AG04450 (cell line): ENCODE data around the gene NRDC. TPM values are rescaled to one million over a fixed set of nuclear protein-coding genes. Genes with fewer than 3 reads are reported as not detected.

Source experiments
- CTCF ChIA-PET: fragments of 300-600, 350-600 bp; formaldehyde crosslinking; extraction: SDS; loops from one replicate; lab custom pipeline; 2022; ENCODE audit warnings: antibody characterized with exemption, inconsistent platforms; lab: Charles Lee
- POLR2A ChIA-PET: fragments of 350-600 bp; formaldehyde crosslinking; extraction: SDS; loops from one replicate; lab custom pipeline; 2021; ENCODE audit warnings: antibody characterized with exemption, inconsistent platforms; lab: Yijun Ruan, JAX
- DNase-seq: peaks from one replicate; pipeline ENCODE4 v3.0.0-alpha.2; 2011; ENCODE audit warnings: low read depth, low spot score
- H3K27ac ChIP-seq: one replicate; pipeline ENCODE4 v1.5.1; 2012; ENCODE audit warnings: low read depth, low read length, control low read depth
- H3K27me3 ChIP-seq: one replicate; pipeline ENCODE4 v1.6.0; 2012; ENCODE audit warnings: low read length; ENCODE audit not compliant: control insufficient read depth, insufficient read depth
- H3K4me3 ChIP-seq: 2 replicates; pipeline ENCODE4 v1.5.1; 2011; ENCODE audit warnings: mild to moderate bottlenecking, low read depth, low read length, control low read depth
- H3K9me3 ChIP-seq: 2 replicates; pipeline ENCODE4 v1.5.1; 2012; ENCODE audit warnings: low read length; ENCODE audit not compliant: control insufficient read depth, insufficient read depth
- polyA plus RNA-seq: library from polyadenylated mRNA; depleted of rRNA; stranded (reverse); fragments of >200 nt; gene quantifications from 2 replicates; pipeline ENCODE4 v1.2.3, GENCODE V29; 2011
- TF ChIP-seq, protein P1 (sequence below): IDR thresholded peaks from 2 replicates; pipeline ENCODE4 v1.5.1; 2011; ENCODE audit warnings: low read depth, low read length, control low read depth, inconsistent platforms

NRDC gene
- polyA plus RNA-seq, 1 experiment: 172 TPM

DNA sequence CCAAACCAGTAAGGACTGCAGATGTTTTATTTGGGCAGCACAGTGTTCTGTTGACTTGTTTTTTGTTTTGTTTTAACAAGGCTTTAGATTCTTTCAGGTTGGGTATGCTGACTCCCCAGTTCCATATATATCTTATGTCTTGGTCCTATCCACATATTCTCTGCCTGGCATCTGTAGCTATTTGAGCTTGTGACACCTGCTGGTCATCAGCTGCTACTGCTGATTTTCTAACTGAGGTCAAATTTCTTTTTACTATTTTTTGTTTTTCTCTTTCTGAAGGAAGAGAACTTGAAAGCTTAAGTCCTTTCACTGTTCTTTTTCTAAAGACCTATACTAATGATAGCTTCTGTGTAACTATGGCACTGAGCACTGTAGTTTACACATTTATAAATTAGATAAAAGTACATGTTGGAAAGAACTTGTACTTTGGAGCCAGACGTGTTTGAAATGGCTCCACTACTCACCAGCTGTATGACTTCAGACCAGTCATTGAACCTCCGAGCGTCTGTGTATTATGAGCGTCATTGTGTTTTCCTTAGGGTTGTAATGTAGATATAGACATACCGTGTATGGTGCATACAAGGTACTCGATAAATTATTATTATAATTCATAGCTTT is 109.4 kb downstream of the NRDC start:
- H3K4me3 ChIP-seq: no peak overlapping the region
- H3K9me3 ChIP-seq: no peaks in the 10 kb centered on the region
- CTCF ChIA-PET: interaction anchor here (0.6 to 3.7 kb wide), 57 partner anchors 8 to 417 kb away, joined by 3 to 55 read pairs (median 4); partner anchors contain the start of gene EPS15
- DNase-seq: peak; percentile 34
- TF ChIP-seq, protein P1, sequence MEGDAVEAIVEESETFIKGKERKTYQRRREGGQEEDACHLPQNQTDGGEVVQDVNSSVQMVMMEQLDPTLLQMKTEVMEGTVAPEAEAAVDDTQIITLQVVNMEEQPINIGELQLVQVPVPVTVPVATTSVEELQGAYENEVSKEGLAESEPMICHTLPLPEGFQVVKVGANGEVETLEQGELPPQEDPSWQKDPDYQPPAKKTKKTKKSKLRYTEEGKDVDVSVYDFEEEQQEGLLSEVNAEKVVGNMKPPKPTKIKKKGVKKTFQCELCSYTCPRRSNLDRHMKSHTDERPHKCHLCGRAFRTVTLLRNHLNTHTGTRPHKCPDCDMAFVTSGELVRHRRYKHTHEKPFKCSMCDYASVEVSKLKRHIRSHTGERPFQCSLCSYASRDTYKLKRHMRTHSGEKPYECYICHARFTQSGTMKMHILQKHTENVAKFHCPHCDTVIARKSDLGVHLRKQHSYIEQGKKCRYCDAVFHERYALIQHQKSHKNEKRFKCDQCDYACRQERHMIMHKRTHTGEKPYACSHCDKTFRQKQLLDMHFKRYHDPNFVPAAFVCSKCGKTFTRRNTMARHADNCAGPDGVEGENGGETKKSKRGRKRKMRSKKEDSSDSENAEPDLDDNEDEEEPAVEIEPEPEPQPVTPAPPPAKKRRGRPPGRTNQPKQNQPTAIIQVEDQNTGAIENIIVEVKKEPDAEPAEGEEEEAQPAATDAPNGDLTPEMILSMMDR: peak; percentile 91
- H3K27me3 ChIP-seq: no peaks in the 10 kb centered on the region
- H3K27ac ChIP-seq: no peak overlapping the region
- POLR2A ChIA-PET: no interaction called here

DNA sequence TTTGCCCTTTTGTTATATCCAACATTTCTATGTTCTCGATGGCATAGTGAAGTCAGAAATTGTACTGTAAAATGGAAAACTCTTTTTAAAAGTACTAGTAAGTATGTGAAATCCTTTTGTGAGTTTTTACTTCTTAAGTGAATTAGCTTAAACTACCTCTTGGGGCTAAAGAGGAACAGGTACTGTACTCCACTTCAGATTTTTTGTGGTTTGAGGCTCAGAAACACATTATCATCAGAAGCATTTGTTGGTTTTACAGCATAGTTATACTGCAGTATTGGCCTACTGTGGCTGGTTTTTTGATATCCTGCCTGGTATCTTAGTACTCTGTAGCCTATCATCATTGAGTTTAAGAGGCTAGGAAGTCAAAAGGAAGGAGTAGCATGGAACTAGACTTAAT is 117.2 kb downstream of the NRDC start:
- POLR2A ChIA-PET: no interaction called here
- no peak overlapping the region for H3K27ac ChIP-seq

GRCh38 chr1:51760872-51761271 is 117.7 kb downstream of the NRDC start:
- no peaks in the 10 kb centered on the region for H3K27me3 ChIP-seq
- TF ChIP-seq, protein P1: no peak
- DNase-seq: no peak

More for the DNA sequence above, 117.2 kb downstream of the NRDC start:
- H3K27me3 ChIP-seq: no peaks in the 10 kb centered on the region
- no peaks in the 10 kb centered on the region for H3K9me3 ChIP-seq
- no peak for DNase-seq
- TF ChIP-seq, protein P1: no peak
- CTCF ChIA-PET: interaction anchor here (0.6 to 1.9 kb wide), 2 partner anchors 8 to 134 kb away, joined by 4 to 21 read pairs; no protein-coding TSS in a partner anchor
- no peak overlapping the region for H3K4me3 ChIP-seq

GRCh38 chr1:51758310-51758709 is 120.2 kb downstream of the NRDC start:
- ChIA-PET POLR2A (no interaction called here), CTCF (interaction anchor here (0.7 kb wide), 1 partner anchor 10 kb away, joined by 4 read pairs; no protein-coding TSS in a partner anchor)
- DNase-seq: no peak
- no peaks in the 10 kb centered on the region for H3K27me3 ChIP-seq
- no peaks in the 10 kb centered on the region for H3K9me3 ChIP-seq
- no peak overlapping the region for H3K4me3 ChIP-seq
- no peak overlapping the region for H3K27ac ChIP-seq
- TF ChIP-seq, protein P1: no peak

More at GRCh38 chr1:51760872-51761271, 117.7 kb downstream of the NRDC start:
- CTCF ChIA-PET: interaction anchor here (1.9 kb wide), 1 partner anchor 8 kb away, joined by 21 read pairs; no protein-coding TSS in a partner anchor
- Histone ChIP-seq H3K4me3 (no peak overlapping the region), H3K27ac (no peak overlapping the region), H3K9me3 (no peaks in the 10 kb centered on the region)
- POLR2A ChIA-PET: no interaction called here

- no peaks in the 10 kb centered on the region for H3K9me3 ChIP-seq
- POLR2A ChIA-PET: no interaction called here
- no peak overlapping the region for H3K27ac ChIP-seq
- H3K27me3 ChIP-seq: no peaks in the 10 kb centered on the region
- no peak for DNase-seq
- no peak overlapping the region for H3K4me3 ChIP-seq
- CTCF ChIA-PET: no interaction called here
- TF ChIP-seq, protein P1: no peak
Measured at GRCh38 chr1:51756290-51756689, 122.2 kb downstream of the NRDC start.
